DMS 273 treated with DMSO at 0.1 percent for 48 hours (cell line): ENCODE data around the gene RAPGEF4.
A peak's percentile ranks its signal among the peaks of the same experiment; 100 is the strongest.
"Not testable (repeated sequence)": the region's sequence is repeated elsewhere in the genome, so short reads cannot be mapped to it uniquely, and the experiment has no call there.

Experiments used
- DNase-seq: peaks from one replicate; lab custom pipeline; 2025; lab: John Stamatoyannopoulos, UW

Gene RAPGEF4

DNA sequence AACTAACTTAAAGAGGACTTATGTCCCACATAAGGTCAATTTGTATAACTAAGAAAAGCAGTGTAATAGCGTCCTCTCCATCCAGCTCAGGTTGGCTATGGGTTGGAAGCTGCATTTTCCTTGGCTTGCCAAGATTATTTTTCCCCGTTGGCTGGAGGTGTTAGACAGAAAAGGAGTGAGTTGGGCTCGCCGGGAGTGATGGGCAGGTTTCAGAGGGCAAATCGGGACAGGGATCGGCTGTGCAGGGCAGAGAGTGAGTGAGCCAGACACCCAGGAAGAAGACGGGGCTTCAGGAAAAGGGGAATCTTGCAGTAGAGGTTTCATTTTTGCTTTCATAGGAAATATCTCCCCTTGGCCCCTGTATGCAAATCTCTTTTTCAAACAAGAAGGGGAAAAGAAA is 298.5 kb downstream of the RAPGEF4 start:
- DNase-seq = no peak

- no peak for DNase-seq
Observed at GRCh38 chr2:173037245-173038120, 301.8 kb downstream of the RAPGEF4 start.

DNA sequence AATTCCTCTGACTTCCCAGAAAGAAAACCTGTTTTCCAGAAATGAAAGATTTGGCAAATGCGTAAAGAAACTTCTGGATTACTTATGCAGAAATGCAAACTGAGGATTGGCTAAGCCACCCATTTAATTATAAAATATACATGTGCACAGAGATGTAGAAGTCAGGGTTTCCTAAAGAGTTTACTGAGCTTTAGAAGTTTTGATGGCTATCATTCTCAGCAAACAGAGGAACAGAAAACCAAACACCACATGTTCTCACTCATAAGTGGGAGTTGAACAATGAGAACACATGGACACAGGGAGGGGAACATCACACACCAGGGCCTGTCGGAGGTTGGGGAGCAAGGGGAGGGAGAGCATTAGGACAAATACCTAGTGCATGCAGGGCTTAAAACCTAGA is 302.6 kb downstream of the RAPGEF4 start:
- not testable (repeated sequence) for DNase-seq

GRCh38 chr2:173040729-173041128 is 305.1 kb downstream of the RAPGEF4 start:
- no peak for DNase-seq

GRCh38 chr2:173043476-173043875 is 307.8 kb downstream of the RAPGEF4 start:
- no peak for DNase-seq

DNA sequence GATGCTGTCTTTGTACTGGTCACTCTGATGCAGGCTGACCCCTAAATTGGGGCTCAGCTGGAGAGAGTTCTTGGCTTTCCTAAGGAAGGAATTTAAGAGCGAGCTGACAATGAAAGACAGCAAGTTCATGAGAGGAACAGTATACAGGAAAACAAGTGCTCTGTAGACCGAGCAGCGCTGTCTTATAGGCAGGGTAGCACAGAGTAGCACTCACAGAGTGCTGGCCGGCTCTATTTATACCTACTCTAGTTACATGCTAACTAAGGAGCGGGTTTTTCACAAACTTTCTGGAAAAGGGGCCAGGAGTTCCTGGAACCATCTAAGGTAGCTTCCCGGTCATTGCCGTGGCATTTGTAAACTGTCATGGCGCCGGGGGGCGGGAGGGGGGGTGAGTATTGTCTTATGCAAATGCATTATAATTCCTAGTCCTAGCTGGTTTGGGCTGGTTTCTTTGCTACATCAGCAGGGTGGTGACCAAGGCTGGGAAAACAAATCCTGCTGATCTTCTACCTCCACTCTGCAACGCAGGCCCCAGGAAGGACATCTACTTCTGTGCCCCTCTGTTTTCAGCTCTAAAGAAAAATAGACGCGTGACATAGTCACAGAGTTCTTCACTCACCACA is 308.4 kb downstream of the RAPGEF4 start:
- DNase-seq = no peak

DNA sequence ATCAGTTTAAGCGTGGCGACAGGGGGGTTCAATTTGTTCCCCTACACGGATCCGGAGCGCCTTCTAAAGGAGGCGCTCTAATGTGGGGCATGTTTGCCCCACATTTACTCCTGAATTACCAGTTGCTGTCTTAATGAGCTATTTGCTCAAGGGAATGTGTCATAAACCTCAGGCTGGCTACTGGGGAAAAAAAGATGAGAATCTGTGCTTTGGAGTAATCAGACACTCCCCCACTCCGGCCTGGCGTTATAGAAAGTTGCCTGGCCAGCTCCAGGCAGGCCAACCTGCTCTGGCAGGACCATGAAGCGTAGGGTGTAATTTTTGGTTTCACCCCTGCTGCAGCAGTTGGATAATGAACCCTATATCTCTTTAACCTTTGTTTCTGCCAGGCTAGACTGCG is 309.0 kb downstream of the RAPGEF4 start:
- no peak for DNase-seq

DNA sequence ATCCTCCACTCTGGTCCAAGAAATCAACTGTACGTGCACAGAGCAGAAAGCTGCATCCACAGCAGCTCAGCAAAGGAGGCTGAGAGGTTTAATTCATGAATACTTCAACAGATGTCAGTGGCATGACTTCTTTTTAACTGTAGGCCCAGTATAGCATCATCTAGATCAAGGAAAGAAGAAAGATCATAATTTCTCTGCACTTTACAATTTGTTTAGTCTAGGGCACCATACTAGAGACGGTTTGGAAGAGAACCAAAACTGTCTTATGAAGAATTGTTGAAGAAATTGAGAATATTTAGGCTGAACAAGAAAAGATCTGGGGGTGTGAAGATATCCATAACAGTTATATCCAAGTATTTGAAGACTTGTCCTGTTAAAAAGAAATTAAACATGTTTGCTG is 309.5 kb downstream of the RAPGEF4 start:
- no peak for DNase-seq

DNA sequence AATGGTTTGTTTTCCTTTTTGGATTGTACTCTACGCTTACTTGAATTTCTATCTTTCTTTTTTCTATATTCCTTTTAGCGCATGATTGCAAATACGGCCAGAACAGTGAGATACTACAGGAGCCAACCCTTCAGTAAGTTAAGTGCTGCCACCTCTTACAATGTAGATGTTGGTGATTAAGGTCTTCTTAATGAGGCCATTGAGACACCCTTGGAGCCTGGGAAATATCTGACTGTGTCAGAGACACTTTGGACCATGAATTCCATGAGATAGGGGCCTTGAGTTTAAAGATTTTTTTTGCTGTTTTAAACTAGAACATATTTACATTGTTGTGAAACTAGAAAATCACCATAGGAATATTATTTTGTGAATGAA is 312.9 kb downstream of the RAPGEF4 start:
- no peak for DNase-seq

GRCh38 chr2:173048897-173049661 is 313.4 kb downstream of the RAPGEF4 start:
- peak; percentile 93 for DNase-seq

GRCh38 chr2:173049831-173050230 is 314.2 kb downstream of the RAPGEF4 start:
- DNase-seq = no peak

GRCh38 chr2:173050684-173051083 is 315.0 kb downstream of the RAPGEF4 start:
- DNase-seq = no peak

- no peak for DNase-seq
Observed at GRCh38 chr2:173051463-173052215, 316.0 kb downstream of the RAPGEF4 start.

- DNase-seq = no peak
Observed at GRCh38 chr2:173053043-173053699, 317.5 kb downstream of the RAPGEF4 start.

DNA sequence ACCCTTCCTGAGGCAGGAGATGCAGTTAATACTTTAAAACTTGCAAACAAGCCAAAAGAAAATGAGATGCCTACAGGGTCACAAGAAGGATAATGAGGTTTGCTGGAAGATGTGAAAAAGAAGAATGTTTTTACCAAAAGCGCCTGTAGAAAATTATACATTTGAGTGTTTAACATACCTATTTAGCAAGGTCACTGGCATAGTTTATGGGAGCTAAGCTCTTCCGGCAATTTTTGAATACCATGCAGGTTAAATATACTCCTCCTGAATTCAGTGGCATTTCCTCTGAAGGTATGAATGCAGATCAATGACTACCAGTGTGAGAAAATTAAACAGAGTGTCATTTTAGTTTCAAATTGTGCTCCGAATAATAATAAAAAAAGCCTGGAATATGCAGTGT is 318.8 kb downstream of the RAPGEF4 start:
- no peak for DNase-seq

DNA sequence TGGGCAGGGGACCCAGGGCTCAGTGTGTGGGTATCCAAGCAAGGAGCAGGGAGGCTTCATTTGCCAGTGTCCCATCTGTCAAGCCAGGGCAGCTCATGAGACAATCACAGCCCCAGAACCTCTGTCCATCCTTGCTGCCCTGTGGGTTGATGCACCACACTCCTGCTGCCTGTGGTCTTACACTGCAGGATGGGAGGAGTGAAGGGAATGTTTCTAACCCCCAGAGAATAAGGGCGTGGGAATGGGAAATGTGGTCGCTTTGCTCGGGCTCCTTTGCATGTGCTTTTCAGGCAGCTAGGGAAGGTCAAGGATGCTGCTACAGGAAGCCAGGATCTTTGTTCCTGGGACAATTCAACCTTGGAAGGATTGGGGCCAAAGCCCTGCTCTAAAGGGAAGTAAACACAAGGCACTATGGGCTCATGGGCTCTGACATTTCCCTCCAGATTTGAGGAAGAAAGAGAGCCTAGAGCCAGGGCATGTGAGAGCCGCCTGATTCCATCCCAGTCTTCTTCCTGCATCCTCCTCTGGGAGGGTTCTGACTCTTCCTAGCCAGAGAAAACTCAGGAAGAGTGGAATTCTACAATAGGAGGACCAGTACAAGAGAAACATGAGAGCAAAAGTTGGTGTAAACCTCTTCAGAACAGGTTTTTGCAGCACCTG is 321.2 kb downstream of the RAPGEF4 start:
- DNase-seq = no peak

- DNase-seq = no peak
Observed at GRCh38 chr2:173058097-173058496, 322.5 kb downstream of the RAPGEF4 start.

- DNase-seq = no peak
Observed at GRCh38 chr2:173058673-173059072, 323.0 kb downstream of the RAPGEF4 start.

DNA sequence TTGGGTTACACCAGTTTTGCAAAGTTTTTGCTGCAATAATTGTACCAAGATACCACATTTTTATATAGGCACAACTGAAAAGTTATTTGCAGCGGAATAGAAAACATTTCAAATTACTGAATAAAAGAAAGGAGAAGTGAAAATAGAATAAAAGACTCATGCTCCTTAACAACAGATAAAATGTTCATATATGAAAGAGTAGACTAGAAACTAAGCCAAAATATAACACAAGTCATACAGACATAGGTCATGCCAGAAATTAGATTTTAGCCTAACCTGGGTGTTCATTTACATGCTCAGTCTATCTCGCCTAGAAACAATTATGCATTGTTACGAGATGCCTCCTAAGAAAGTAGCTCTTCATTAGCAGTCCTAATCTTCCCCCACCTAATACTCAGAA is 323.6 kb downstream of the RAPGEF4 start:
- DNase-seq = no peak

DNA sequence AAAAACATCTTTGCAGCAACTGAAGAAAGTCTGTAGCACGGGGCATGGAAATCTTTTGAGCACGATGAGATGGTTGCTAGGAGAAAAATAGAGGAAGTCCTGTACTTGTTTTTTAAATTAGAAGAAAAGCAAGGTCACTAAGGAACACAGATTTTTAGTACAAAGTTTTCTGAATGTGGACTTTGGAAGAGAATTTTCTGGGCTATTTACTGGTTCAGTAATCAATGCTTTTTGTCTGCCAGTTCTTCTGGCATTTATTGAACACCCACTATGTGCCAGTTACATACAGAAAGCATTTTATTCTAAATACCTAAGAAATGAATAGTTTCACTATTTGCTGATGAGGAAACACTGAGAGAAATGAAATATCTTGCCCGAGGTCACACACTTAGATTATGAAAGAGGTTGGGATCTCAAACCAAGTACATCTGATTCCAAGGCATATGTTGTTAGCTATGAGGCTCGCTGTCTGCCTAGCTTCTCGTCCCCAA is 324.4 kb downstream of the RAPGEF4 start:
- DNase-seq = no peak

GRCh38 chr2:173062801-173063200 is 327.2 kb downstream of the RAPGEF4 start:
- no peak for DNase-seq
